Breast epithelium (tissue), 4 donors: ENCODE results near the gene ANKRD6. TPM values are rescaled to one million over a fixed set of nuclear protein-coding genes. Genes with fewer than 3 reads are reported as not detected.

ENCODE experiments used
- DNase-seq, 2 donors: peaks; one replicate each; pipeline ENCODE4 v3.0.0-alpha.2; 2019; ENCODE audit warnings: low spot score in 2 of 2
- H3K27ac ChIP-seq, 2 donors: fragments of 200-600 bp; sonication (generic) in 1 of 2; one replicate each; pipeline ENCODE4 v1.5.1; 2016 to 2019; ENCODE audit warnings: mild to moderate bottlenecking in 1 of 2
- H3K27me3 ChIP-seq, 2 donors: fragments of 200-600 bp; sonication (generic) in 1 of 2; one replicate each; pipeline versions ENCODE4 v1.5.1 to v1.6.0; 2017 to 2019; ENCODE audit warnings: control low read depth in 1 of 2, mild to moderate bottlenecking in 1 of 2
- H3K36me3 ChIP-seq: fragments of 200-600 bp; one replicate; pipeline ENCODE4 v1.5.1; 2019
- H3K4me1 ChIP-seq, 2 donors: fragments of 200-600 bp; sonication (generic); one replicate each; pipeline ENCODE4 v1.5.1; 2016 to 2019; ENCODE audit warnings: control low read depth in 1 of 2
- H3K4me3 ChIP-seq, 3 donors: fragments of 200-600 bp; sonication (generic); 1 replicate in 2 of 3; 2 replicates in 1 of 3; pipeline ENCODE4 v1.5.1; 2016 to 2019; ENCODE audit warnings: mild to moderate bottlenecking in 3 of 3, moderate library complexity in 2 of 3
- H3K9me3 ChIP-seq, 2 donors: fragments of 200-600 bp; sonication (generic) in 1 of 2; one replicate each; pipeline ENCODE4 v1.5.1; 2016 to 2019; ENCODE audit warnings: control low read depth in 1 of 2
- CTCF ChIP-seq, 3 donors: fragments of 450-650 bp; IDR thresholded peaks; one replicate each; pipeline ENCODE4 v1.5.1; 2016 to 2017; ENCODE audit warnings: antibody characterized with exemption in 3 of 3, mild to moderate bottlenecking in 3 of 3, moderate library complexity in 3 of 3
- POLR2A ChIP-seq: fragments of 450-650 bp; IDR thresholded peaks from one replicate; pipeline ENCODE4 v1.6.1; 2016; ENCODE audit warnings: antibody characterized with exemption, mild to moderate bottlenecking, moderate library complexity
- POLR2AphosphoS5 ChIP-seq, 3 donors: sonication (generic); formaldehyde crosslinking; IDR thresholded peaks; one replicate each; pipeline ENCODE4 v1.6.1; 2017; ENCODE audit warnings: antibody characterized with exemption in 3 of 3
- intact Hi-C: fragments of 100-400 bp; cut with DNase I; formaldehyde crosslinking; loops from one replicate; pipeline ENCODE4 v1.15.1; 2023; ENCODE audit warnings: low total_unique reads
- total RNA-seq, 3 donors: library from RNA; depleted of rRNA; stranded (reverse); fragments of >200 nt; gene quantifications; one replicate each; pipeline ENCODE4 v1.1.0, GENCODE V29; 2016

ANKRD6 gene
- total RNA-seq, 3 donors from 2014 or later = 9.6 to 23.7 (median 18.0) TPM

DNA sequence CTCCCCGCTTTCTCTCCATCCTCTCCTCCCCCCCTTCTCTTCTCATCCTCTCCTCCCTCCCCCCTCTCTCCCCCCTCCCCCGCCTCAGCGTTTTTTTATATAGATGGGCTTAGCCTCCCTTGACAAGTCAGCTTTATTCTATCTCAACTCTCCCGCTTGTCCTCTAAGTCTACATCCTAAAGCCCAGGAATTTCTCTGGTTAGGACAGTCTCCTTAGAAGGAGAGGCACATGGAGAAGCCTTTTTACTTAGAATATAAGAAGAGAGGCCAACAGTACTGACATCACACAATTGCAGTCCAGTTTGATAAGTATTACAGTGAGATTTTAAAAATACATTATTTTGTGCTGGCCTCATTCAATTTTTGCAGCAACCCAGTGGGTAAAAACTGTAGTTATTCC lies 122.1 kb downstream of the ANKRD6 start:
- no peak for TF ChIP-seq CTCF (IDR thresholded peaks at IDR 0.05)
- no peak for TF ChIP-seq POLR2AphosphoS5 (IDR thresholded peaks at IDR 0.05)
- no peak for TF ChIP-seq POLR2A
- intact Hi-C loops = no loop called here

DNA sequence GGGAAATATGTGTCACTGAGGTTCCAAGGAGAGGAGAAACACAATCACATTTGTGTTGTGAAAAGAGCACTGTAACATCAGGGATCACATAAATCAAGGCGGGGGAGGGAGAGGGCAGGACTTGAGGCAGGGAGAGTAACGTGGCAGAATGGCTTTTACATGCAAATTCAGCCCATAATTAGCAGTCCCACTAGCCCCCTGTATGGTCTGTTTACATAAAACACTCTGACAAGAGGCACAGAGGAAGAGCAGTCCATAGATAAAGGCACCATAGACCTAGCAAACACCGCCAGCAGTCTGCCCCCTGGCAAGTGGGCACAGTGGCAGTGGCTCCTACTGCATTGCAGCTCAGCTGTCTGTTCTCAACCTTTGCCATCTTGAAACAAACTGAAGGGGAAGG lies 122.9 kb downstream of the ANKRD6 start:
- Histone ChIP-seq H3K4me3 (no peak overlapping the region), H3K27me3 (no peaks in the 10 kb centered on the region), H3K27ac (no peak overlapping the region)

More for the DNA sequence above, 122.1 kb downstream of the ANKRD6 start:
- Histone ChIP-seq H3K36me3 (no peaks in the 10 kb centered on the region), H3K27ac (no peak overlapping the region), H3K9me3 (peaks cover 0 to 11% of the 10 kb centered on the region in 2 donors), H3K4me3 (no peak overlapping the region), H3K4me1 (no peaks in the 10 kb centered on the region), H3K27me3 (no peaks in the 10 kb centered on the region)
- DNase-seq = no peak

GRCh38 chr6:89559487-89559886 lies 126.5 kb downstream of the ANKRD6 start:
- Histone ChIP-seq H3K4me1 (no peaks in the 10 kb centered on the region), H3K4me3 (no peak overlapping the region), H3K9me3 (peaks cover 0 to 11% of the 10 kb centered on the region in 2 donors), H3K36me3 (no peaks in the 10 kb centered on the region), H3K27me3 (no peaks in the 10 kb centered on the region), H3K27ac (no peak overlapping the region)
- intact Hi-C loops = no loop called here
- DNase-seq = no peak
- TF ChIP-seq POLR2AphosphoS5 (IDR thresholded peaks at IDR 0.05) (no peak), CTCF (IDR thresholded peaks at IDR 0.05) (no peak), POLR2A (no peak)

More for the DNA sequence above, 122.9 kb downstream of the ANKRD6 start:
- intact Hi-C loops = no loop called here
- H3K4me1 ChIP-seq = no peaks in the 10 kb centered on the region
- H3K36me3 ChIP-seq = no peaks in the 10 kb centered on the region
- peaks cover 0 to 11% of the 10 kb centered on the region in 2 donors for H3K9me3 ChIP-seq
- TF ChIP-seq POLR2A = no peak
- no peak for TF ChIP-seq CTCF (IDR thresholded peaks at IDR 0.05)
- no peak for TF ChIP-seq POLR2AphosphoS5 (IDR thresholded peaks at IDR 0.05)
- DNase-seq = no peak

DNA sequence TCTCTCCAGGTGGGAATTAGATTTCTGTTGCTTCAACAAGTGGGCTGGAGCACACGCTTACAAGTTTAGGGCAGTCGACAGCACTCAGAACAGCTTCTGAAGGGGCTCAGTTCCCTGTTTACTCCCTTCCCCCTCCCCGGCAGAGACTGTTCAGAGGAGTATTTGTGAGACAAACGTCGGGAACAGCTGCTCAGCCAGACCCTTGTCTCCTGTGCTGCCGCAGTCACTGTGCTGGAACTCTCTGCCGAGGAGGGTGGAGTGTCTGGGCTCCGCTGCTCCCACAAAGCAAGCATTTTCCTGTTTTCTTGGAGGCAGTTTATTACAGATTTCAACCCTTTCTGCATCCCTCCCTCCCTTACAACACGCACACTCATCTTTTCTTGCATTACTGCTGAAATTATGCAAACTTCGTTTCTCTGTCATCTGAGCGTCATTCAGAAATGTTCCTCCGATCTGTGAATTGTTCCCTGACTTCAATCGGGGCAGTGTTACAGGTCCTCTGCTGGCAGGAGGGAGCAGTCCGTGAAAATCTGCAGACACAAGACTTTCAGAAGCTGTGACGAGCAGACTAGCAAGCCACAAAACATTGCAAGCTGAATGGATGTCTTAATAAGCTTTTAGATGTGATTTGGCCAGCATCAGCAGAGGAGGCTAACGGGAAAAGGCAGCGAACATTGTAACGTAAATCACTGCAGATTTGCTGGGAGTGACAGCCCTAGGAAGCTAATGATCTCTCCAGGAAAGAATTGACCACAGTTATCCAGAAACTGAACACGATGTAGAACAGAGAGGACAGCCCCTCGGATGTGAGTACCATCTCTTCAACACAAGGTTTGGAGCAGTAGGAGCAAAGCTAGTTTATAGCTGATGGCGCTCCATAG lies 129.4 kb downstream of the ANKRD6 start:
- intact Hi-C loops = no loop called here
- Histone ChIP-seq H3K36me3 (no peaks in the 10 kb centered on the region), H3K4me1 (no peaks in the 10 kb centered on the region), H3K4me3 (peak overlapping the region; percentile 7 to 46 (median 15)), H3K27ac (peak overlapping the region in 1 of 2 donors; percentile 59), H3K9me3 (peaks cover 0 to 10% of the 10 kb centered on the region in 2 donors), H3K27me3 (no peaks in the 10 kb centered on the region)
- TF ChIP-seq POLR2AphosphoS5 (IDR thresholded peaks at IDR 0.05) (no peak), POLR2A (no peak), CTCF (IDR thresholded peaks at IDR 0.05) (no peak)
- DNase-seq = no peak

- no peaks in the 10 kb centered on the region for H3K4me1 ChIP-seq
- TF ChIP-seq CTCF (IDR thresholded peaks at IDR 0.05) = no peak
- H3K4me3 ChIP-seq = no peak overlapping the region
- H3K27ac ChIP-seq = no peak overlapping the region
- DNase-seq = no peak
- no peaks in the 10 kb centered on the region for H3K9me3 ChIP-seq
- intact Hi-C loops = no loop called here
- H3K27me3 ChIP-seq = no peaks in the 10 kb centered on the region
- no peaks in the 10 kb centered on the region for H3K36me3 ChIP-seq
Observed at GRCh38 chr6:89563866-89564265, 130.9 kb downstream of the ANKRD6 start.
